HG03354 (cell line): ENCODE data around the gene SLC2A14.
"Not testable (repeated sequence)": the region's sequence is repeated elsewhere in the genome, so short reads cannot be mapped to it uniquely, and the experiment has no call there.

ENCODE experiments used
- ATAC-seq: cut with Tn5 transposase; IDR thresholded peaks from one replicate; pipeline ENCODE4 v1.9.1; 2021; ENCODE audit warnings: mild to moderate bottlenecking; ENCODE audit not compliant: unreplicated experiment, poor library complexity, severe bottlenecking

Gene SLC2A14

GRCh38 chr12:7872566-7873319 is at the start of gene SLC2A14:
Gene SLC2A14, minus strand, starts transcription at chr12:7872915. Its CDS starts 3,035 bp downstream, at chr12:7869880.
- ATAC-seq = no peak

GRCh38 chr12:7921181-7921580 is 48.5 kb upstream of the SLC2A14 start:
- not testable (repeated sequence) for ATAC-seq

- ATAC-seq = not testable (repeated sequence)
Observed at GRCh38 chr12:7918268-7918590, 45.5 kb upstream of the SLC2A14 start.

GRCh38 chr12:7917392-7918267 is 44.9 kb upstream of the SLC2A14 start:
- no peak for ATAC-seq

GRCh38 chr12:7916936-7917335 is 44.2 kb upstream of the SLC2A14 start:
- no peak for ATAC-seq

GRCh38 chr12:7915661-7916403 is 43.1 kb upstream of the SLC2A14 start:
- no peak for ATAC-seq

- ATAC-seq = not testable (repeated sequence)
Observed at GRCh38 chr12:7910106-7910505, 37.4 kb upstream of the SLC2A14 start.

- no peak for ATAC-seq
Observed at GRCh38 chr12:7907009-7907408, 34.3 kb upstream of the SLC2A14 start.

- ATAC-seq = not testable (repeated sequence)
Observed at GRCh38 chr12:7906303-7906702, 33.6 kb upstream of the SLC2A14 start.

- ATAC-seq = not testable (repeated sequence)
Observed at GRCh38 chr12:7905600-7906125, 32.9 kb upstream of the SLC2A14 start.

- ATAC-seq = no peak
Observed at GRCh38 chr12:7905071-7905470, 32.4 kb upstream of the SLC2A14 start.

- ATAC-seq = not testable (repeated sequence)
Observed at GRCh38 chr12:7902416-7902815, 29.7 kb upstream of the SLC2A14 start.

- no peak for ATAC-seq
Observed at GRCh38 chr12:7899755-7900154, 27.0 kb upstream of the SLC2A14 start.

- not testable (repeated sequence) for ATAC-seq
Observed at GRCh38 chr12:7896726-7897125, 24.0 kb upstream of the SLC2A14 start.

GRCh38 chr12:7892186-7892980 is 19.7 kb upstream of the SLC2A14 start:
- no peak for ATAC-seq

GRCh38 chr12:7884689-7885088 is 12.0 kb upstream of the SLC2A14 start:
- no peak for ATAC-seq

- ATAC-seq = not testable (repeated sequence)
Observed at GRCh38 chr12:7881736-7882120, 9.0 kb upstream of the SLC2A14 start.

GRCh38 chr12:7880952-7881735 is 8.4 kb upstream of the SLC2A14 start:
- not testable (repeated sequence) for ATAC-seq
